Measurements from ENCODE around the gene C18orf32.
"Not testable (repeated sequence)": the region's sequence is repeated elsewhere in the genome, so short reads cannot be mapped to it uniquely, and the experiment has no call there.

Gene C18orf32

DNA sequence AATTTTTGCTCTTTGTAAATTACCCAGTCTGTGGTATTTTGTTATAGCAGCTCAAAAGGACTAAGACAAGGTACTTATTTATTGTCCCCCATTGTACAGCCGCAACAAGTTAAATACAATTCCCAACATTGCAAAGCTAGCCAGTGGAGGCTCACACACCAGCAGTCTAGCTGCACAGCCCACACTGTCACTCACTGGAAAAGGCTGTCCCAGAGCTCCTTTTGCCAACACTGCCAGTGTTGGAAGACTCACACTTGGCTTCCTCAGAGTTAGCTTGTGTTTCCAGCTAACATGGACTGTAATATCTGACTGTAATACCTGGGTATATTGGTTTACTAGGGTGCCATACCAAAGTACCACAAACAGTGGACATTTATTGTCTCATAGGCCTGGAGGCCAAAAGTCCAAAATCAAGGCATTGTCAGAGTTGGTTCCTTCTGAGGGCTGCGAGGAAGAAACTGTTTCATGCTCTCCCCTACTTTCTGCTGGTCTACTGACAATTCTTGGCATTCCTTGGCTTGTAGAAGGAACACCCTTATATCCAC, 19.9 kb downstream of the C18orf32 start:
- no peak for DNase-seq

DNA sequence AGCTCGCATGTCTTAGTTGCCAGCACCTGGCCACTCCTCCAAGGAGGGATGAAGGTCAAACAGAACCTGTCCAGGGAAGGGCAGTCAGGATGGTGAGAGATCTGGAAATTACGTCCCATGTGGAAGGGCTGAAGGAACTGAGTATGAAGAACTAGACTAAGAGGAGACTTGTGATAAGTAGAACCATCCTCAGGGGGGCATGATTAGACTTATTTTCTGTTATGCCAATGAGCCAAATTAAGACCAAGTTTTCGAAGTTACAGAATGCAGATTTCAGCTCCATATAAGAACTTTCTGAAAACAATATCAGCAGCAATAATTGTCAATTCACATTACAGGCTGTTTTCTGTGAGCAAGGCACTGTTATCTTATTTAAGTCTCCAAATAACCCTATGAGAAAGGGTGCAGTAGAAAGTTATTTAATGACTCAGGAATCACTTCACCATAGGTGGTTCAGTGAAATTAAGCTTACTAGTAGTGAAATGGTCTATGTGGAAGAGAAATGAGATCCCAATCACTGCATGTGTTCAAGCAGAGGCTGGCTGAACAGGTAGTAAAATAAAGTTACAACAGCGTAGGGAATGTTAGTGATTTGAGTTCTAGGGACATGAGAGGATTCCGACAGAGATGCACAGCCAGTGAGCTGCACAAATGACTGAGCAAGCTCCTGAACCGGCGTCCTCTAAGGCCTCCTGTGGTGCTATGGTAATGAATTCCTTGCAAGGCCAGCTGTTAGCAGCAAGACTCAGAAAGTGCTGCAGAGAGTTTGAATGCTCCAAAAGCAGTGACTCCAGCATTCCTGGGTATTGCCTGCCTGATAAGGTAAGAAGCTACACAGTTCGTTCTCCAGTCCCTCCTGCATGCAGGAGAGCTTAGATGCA, 22.1 kb downstream of the C18orf32 start:
- DNase-seq, result peak in 1 of 5 experiments; percentile 17

DNA sequence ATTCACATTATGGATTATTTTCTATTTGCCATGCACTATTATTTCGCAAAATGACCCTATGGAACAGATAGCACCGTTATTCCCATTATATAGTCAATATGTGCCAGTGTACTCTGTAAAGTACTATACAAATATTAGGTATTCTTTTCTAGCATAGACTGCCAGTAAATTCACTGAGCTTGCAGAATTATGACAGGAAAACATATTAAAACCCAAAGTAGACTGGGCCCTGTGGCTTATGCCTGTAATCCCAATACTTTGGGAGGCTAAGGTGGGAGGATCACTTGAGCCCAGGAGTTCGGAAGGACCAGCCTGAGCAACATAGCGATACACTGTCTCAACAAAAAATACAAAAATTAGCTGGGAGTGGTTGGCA, 25.4 kb downstream of the C18orf32 start:
- no peak for DNase-seq

DNA sequence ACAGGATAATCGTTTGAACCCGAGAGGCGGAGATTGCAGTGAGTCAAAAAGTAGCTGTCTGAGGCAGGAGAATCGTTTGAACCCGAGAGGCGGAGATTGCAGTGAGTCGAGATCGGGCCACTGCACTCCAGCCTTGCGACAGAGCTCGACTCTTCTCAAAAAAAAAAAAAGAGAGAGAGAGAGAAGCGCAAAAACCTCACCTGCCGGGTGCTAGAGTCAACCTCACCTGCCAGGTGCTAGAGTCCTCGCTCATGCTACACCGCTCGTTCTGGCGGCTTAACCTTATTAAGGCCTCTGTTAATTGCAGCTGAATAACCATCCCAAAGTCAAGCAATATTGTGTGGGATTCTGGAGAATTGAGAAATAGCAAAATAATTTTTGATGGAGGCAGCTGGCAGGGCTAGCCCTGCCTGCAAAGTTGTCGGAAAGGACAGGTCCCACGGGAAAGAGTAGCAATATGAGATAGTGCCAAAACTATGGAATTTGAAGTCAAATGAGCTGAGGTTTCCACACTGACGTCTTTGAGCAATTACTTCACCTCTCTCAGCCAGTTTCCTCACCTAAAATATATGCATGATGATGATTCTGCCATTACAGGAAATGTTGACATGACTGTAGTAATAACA, 25.9 kb downstream of the C18orf32 start:
- peak in 1 of 5 experiments; percentile 4 for DNase-seq

DNA sequence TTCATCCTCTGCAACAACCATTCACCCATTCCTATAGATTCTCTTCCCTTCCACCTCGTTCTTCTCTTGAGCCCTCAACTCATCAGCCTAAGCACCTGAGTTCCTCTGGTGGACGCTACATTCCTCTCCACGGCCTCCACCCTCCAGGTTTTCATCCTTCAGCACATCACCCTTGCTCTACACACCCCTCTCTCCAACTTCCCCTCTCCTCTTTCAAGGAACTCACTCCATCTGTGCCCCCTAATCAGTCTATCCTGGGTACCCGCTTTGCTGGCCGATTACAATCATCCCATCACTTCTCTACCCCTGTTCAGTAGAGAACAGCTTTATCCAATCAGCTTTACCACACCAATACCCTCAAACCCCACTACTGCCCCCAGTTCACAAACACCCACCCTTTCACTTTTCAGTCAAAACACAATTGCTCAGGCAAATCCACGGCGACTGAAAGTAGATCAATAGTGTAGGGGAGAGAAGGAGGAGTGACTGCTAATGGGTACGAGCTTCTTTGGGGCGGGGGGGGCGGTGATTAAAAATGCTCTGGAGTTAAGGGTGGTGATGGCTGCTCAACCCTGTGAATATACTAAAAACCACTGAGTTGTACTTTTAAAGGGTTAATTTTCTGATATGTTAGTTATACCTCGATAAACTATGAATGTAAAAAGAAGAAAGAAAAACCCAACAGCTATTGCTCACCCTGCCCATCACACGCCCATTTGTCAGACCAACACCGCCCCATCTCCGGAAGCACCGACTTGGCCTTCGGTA, 27.4 kb downstream of the C18orf32 start:
- peak in 3 of 5 experiments; percentile 7 to 38 (median 22) for DNase-seq

DNA sequence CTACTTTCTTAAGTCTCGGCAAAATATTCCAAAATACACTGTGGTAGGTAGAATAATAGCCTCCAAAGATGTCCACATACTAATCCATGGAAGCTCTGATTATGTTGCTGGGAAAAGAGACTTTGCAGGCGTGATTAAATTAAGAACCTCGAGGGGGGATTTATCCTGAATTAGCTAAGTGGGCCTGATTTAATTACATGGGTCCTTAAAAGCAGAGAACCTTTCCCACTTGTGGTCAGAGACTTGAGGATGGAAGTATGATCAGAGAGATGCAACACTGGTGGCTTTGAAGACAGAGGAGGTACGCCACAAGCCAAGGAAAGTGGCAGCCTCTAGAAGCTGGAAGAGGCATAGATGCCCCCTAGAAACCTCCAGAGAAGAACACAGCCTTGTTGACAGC, 29.4 kb downstream of the C18orf32 start:
- no peak for DNase-seq

DNA sequence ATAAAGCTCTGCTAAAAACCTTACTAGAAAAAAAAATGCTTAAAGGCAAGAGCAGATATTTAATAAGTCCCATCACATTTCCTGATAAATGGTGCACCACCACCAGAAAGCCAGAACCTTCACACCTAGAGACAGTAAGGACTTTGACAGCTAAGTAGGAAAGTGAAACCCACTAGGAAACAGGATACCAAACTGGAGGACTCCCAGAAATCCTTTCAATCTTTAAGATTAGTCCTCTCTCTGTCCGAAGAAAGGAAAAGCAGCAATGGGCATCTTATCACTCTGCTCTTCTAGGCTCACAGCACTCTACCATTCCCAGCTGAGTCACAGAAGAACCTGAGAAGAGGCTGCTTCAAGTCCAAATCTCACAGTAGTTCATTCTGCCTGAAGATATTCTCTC, 30.2 kb downstream of the C18orf32 start:
- DNase-seq, result no peak

DNA sequence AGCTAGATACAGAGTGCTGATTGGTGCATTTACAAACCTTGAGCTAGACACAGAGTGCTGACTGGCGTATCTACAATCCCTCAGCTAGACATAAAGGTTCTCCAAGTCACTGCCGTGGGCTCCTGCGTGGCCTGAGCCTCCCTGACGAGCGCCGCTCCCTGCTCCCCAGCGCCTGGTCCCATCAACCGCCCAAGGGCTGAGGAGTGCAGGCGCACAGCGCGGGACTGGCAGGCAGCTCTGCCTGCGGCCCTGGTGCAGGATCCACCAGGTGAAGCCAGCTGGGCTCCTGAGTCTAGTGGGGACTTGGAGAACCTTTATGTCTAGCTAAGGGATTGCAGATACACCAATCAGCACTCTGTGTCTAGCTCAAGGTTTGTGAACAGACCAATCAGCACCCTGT, 34.5 kb downstream of the C18orf32 start:
- not testable (repeated sequence) for DNase-seq

DNA sequence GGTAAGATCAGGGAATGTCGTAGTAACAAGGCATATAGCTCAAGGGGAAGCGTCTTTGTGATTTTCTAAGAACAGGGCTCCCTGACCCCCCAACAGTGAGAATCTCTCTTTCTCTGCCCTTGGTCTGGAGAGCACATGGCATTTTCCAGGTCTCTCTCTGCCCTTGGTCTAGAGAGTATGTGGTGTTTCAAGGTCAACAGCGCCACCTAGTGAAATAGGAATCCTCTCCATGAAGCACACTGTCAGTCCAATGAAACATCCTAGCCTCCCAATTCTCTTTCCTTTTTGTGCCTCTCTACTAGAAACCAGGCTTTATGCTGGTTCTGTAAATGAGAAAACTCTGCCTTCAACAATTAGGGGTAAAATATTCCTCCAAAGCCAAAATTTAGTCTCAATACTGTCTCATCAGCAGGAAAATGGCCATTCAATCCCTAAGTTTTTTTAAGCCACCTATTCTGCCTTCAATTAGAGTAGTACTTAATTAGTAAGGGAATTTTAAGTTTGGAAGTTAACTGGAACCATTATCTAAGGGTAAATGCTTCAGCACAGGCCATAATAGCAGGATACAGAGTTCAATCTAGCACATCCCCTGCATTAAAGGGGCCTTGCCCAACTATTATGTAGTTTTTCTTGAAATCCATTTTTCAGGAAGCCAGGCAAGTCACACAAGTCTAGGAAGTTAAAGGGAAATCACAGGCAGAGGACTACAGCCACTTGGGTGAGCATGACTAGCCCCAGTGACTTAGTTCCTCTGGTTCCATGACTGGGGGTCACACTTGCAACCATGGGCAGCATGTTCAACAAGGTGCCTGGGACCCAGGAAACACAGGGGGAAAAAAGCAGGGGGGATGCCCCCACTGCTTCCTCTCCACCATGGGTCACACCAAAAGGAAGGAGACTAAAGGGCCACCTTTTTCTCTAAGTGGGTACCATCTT, 39.0 kb downstream of the C18orf32 start:
- peak in 3 of 5 experiments; percentile 12 to 69 (median 18) for DNase-seq

DNA sequence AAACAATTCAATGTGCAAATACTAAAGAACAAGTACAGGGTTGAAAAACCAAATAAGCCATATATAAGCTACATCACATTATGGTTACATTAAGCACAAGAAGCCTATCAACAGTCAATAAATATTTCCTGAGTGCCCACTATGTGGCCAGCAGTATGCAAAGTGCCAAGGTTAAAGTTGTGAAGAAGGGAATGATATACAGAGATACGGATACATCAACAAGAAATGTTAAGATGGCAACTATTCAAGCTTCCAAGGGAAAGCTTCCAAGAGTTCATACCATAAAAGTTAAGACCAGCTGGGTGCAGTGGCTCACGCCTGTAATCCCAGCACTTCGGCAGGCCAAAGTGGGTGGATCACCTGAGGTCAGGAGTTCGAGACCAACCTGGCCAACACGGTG, 40.6 kb downstream of the C18orf32 start:
- no peak for DNase-seq

DNA sequence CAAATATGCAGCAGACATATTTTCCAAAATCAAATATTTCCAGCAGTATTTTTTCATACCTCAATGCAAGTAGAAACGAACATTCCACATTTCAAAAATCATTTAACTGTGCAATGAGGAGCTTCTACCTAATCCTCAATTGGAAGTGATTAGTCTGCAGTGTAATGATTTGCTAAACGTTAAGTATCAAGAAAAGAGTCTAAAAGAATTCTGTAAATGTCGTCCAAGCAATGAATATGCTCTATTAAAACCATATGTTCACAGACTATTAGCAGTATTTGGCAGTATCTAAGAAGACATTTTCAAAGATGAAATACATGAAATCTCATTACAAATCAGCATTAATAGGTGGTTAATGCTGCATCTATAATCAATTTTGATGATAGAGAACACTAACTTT, 42.5 kb downstream of the C18orf32 start:
- no peak for DNase-seq

DNA sequence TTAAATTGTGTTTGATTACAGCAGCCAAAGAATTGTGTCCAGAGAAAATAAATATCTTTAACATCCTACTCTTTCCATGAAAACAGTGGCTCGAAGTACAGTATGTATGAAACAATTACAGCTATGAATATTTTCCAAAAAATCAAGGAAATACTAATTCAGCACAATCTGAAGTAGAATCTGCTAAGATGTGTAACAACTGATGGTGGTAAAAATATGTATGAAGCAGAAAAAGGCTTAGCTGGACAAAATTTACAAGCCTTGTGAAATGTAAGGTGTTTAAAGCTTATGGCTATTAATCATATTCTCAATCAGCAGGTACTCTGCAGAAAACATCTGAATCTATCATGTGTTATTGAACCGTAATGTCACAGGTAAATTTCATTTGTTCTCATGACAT, 43.2 kb downstream of the C18orf32 start:
- DNase-seq, result no peak

DNA sequence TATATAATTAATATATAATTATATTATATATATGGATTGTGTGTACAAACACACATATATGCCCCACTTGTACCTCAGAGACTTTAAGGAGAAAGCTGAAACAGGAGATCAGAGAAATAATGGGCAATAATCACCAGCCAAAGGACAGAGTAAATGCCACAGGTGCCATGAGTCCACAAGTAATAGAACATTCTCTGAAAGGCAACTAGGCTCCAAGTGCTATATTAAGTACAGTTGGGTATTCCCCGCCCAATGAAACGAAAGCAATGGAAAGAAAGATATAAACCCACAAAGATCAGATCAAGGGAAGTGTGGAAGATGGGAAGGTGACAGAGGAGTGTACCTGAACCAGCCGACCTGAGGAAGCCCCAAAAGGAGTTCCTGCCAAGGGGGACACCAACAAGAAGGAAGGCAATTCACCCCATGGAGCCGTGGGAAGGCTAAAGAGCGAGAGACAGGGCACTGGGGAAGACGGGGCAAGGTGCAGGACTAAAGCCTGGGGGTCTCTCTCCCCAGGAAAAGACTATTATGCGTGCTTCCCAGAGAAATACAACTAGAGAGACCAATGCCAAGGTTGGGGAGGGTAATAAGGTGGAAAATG, 45.6 kb downstream of the C18orf32 start:
- DNase-seq, result peak in 1 of 5 experiments; percentile 16

DNA sequence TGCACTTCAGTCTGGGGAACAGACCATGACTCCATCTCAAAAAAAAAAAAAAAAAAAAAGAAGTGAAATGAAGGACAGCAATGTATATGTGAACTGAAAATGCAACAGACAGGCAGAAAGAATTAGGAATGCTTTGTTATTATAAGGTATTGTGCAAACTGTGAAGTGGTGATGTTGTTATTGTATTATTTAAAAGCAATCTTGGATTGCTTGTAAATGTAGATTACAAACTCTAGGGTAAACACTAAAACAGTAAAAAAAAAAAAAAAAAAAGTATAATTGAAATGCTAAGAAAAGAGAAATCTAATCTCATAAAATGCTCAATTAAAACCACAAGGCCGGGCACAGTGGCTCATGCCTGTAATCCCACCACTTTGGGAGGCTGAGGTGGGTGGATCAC, 51.9 kb downstream of the C18orf32 start:
- DNase-seq, result no peak

DNA sequence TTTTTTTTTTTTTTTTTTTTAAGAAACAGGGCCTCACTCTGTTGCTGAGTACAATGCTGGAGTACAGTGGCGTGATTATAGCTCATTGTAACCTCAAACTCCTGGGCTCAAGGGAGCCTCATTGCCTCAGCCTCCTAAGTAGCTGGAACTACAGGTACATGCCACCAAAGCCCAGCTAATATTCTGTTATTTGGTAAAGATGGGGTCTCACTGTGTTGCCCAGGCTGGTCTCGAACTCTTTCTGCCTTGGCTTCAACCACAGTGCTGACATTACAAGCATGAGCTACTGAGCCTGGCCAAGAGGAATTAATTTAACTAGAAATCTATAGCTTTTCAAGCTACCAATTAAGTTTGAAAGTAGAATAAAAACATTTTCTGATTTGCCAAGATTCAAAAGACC, 54.4 kb downstream of the C18orf32 start:
- no peak for DNase-seq

DNA sequence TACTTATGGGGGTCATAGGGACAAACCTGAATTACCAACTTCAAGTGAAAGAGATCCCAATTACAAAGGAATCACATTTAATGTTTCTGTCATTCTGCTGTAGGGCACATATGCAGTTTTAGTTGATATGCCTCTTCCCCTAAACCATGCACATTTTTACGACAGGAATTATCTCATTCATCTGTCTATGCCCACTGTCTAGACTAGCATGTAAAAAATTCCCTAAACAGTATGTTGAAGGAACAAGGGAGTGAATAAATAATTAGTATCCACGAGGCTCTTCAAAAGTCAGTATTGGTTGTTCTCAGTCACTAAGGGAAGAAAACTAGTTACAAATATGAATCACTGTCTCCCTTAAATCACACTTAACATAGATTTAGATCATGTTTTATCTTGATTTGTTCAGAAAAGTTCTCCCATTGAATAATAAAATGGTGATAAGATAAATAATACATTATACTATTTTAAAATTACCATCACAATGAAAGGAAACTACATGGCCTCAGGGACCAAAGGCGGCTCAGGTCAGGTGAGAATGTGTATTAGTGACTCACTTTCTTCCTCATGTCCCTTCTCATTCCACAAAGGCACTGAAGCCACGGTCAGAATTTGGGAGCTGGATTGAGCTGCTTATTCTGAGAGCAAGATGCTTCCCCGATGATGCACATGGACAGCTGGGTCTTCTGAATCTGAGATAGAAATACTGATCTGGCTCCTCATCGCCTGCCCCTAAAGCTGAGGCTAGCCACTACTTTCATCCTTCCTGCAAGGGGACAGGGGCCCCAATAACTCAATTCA, 55.7 kb downstream of the C18orf32 start:
- no peak for DNase-seq
